NCI-H2029 (cell line): ENCODE results near the gene MRPL38.

Source experiments
- DNase-seq: peaks from one replicate; lab custom pipeline; 2025; lab: John Stamatoyannopoulos, UW

MRPL38 gene

GRCh38 chr17:75904749-75905521 lies at the start of gene MRPL38:
Gene MRPL38 (minus strand): TSS chr17:75904884. CDS start chr17:75904875, 9 bp downstream.
- DNase-seq: peak; percentile 87

GRCh38 chr17:75950855-75951554 lies 46.3 kb upstream of the MRPL38 start:
- no peak for DNase-seq

GRCh38 chr17:75950421-75950820 lies 45.7 kb upstream of the MRPL38 start:
- no peak for DNase-seq

- no peak for DNase-seq
These were observed 40.5 kb upstream of the MRPL38 start for GRCh38 chr17:75945211-75945610.

GRCh38 chr17:75943491-75943890 lies 38.8 kb upstream of the MRPL38 start:
- DNase-seq: no peak

- no peak for DNase-seq
These were observed 37.8 kb upstream of the MRPL38 start for GRCh38 chr17:75942473-75942872.

- no peak for DNase-seq
These were observed 36.7 kb upstream of the MRPL38 start for GRCh38 chr17:75941442-75941819.

- peak; percentile 85 for DNase-seq
These were observed 36.2 kb upstream of the MRPL38 start, which contains the start of gene FBF1 for GRCh38 chr17:75940727-75941441. Gene FBF1 (minus strand): TSS chr17:75941042. CDS start chr17:75938149, 2,893 bp downstream.

GRCh38 chr17:75937652-75938051 lies 33.0 kb upstream of the MRPL38 start:
- DNase-seq: peak; percentile 21

- no peak for DNase-seq
These were observed 29.1 kb upstream of the MRPL38 start for GRCh38 chr17:75933808-75934207.

GRCh38 chr17:75932852-75933251 lies 28.2 kb upstream of the MRPL38 start:
- DNase-seq: no peak

- DNase-seq: no peak
These were observed 26.4 kb upstream of the MRPL38 start for GRCh38 chr17:75931062-75931461.

GRCh38 chr17:75927286-75927922 lies 22.7 kb upstream of the MRPL38 start:
- no peak for DNase-seq

GRCh38 chr17:75926456-75926855 lies 21.8 kb upstream of the MRPL38 start:
- no peak for DNase-seq

GRCh38 chr17:75925912-75926311 lies 21.2 kb upstream of the MRPL38 start:
- DNase-seq: no peak

GRCh38 chr17:75925103-75925502 lies 20.4 kb upstream of the MRPL38 start:
- DNase-seq: no peak

- no peak for DNase-seq
These were observed 18.5 kb upstream of the MRPL38 start for GRCh38 chr17:75922963-75923874.

GRCh38 chr17:75922173-75922961 lies 17.7 kb upstream of the MRPL38 start:
- no peak for DNase-seq

GRCh38 chr17:75921596-75921995 lies 16.9 kb upstream of the MRPL38 start:
- DNase-seq: no peak

- DNase-seq: no peak
These were observed 15.4 kb upstream of the MRPL38 start for GRCh38 chr17:75920045-75920560.
